Measurements from ENCODE around the gene LMCD1. TPM values are rescaled to one million over a fixed set of nuclear protein-coding genes. Genes with fewer than 3 reads are reported as not detected.

Gene LMCD1
- total and polyA plus RNA-seq, 12 donors = 18.6 to 459 (median 45.7) TPM

- Histone ChIP-seq H3K27ac (peak overlapping the region in 4 of 10 donors; percentile 10 to 49 (median 14)), H3K4me3 (no peak overlapping the region), H3K9me3 (no peaks in the 10 kb centered on the region), H3K4me1 (peaks cover 4 to 89% (median 69%) of the 10 kb centered on the region in 9 donors), H3K36me3 (peaks cover 0 to 46% (median 0%) of the 10 kb centered on the region in 9 donors), H3K27me3 (no peaks in the 10 kb centered on the region)
- DNase-seq (no peak), ATAC-seq (peak in 2 of 8 donors; percentile 33 to 40)
- intact Hi-C loops (cut with DNase I) = no loop called here
- WGBS, 2 donors = 57 to 66% methylated on average over 2 of the region's 2 CpGs
- no peak for TF ChIP-seq CTCF (IDR thresholded peaks at IDR 0.05)
Observed at GRCh38 chr3:8519774-8520448, 18.3 kb downstream of the LMCD1 start.

- ATAC-seq (peak in 1 of 8 donors; percentile 27), DNase-seq (no peak)
- Histone ChIP-seq H3K4me3 (no peak overlapping the region), H3K27ac (peak overlapping the region in 1 of 10 donors; percentile 49), H3K9me3 (no peaks in the 10 kb centered on the region), H3K27me3 (no peaks in the 10 kb centered on the region), H3K4me1 (peaks cover 4 to 89% (median 66%) of the 10 kb centered on the region in 9 donors), H3K36me3 (peaks cover 0 to 41% (median 0%) of the 10 kb centered on the region in 9 donors)
- no peak for TF ChIP-seq CTCF (IDR thresholded peaks at IDR 0.05)
- WGBS, 2 donors = 75 to 78% methylated on average over 9 of the region's 9 CpGs
- intact Hi-C loops (cut with DNase I) = no loop called here
Observed at GRCh38 chr3:8520816-8521403, 19.3 kb downstream of the LMCD1 start.

- 65 to 75% methylated on average over 1 of the region's 1 CpG for WGBS, 2 donors
- no peak for TF ChIP-seq CTCF (IDR thresholded peaks at IDR 0.05)
- peaks cover 0 to 91% (median 50%) of the 10 kb centered on the region in 9 donors for H3K4me1 ChIP-seq
- H3K4me3 ChIP-seq = no peak overlapping the region
- ATAC-seq (no peak), DNase-seq (no peak)
- intact Hi-C loops (cut with DNase I) = no loop called here
- peaks cover 0 to 23% (median 0%) of the 10 kb centered on the region in 9 donors for H3K36me3 ChIP-seq
- H3K27ac ChIP-seq = peak overlapping the region in 2 of 10 donors; percentile 40 to 71
- no peaks in the 10 kb centered on the region for H3K9me3 ChIP-seq
- no peaks in the 10 kb centered on the region for H3K27me3 ChIP-seq
Observed at GRCh38 chr3:8523041-8523440, 21.4 kb downstream of the LMCD1 start.

- Histone ChIP-seq H3K36me3 (peaks cover 0 to 23% (median 0%) of the 10 kb centered on the region in 9 donors), H3K9me3 (no peaks in the 10 kb centered on the region), H3K27ac (peak overlapping the region in 3 of 10 donors; percentile 27 to 71 (median 40)), H3K27me3 (no peaks in the 10 kb centered on the region), H3K4me1 (peaks cover 7 to 91% (median 49%) of the 10 kb centered on the region in 9 donors), H3K4me3 (no peak overlapping the region)
- DNase-seq (no peak), ATAC-seq (peak in 3 of 8 donors; percentile 34 to 49 (median 38))
- 64 to 75% methylated on average over 3 of the region's 3 CpGs for WGBS, 2 donors
- TF ChIP-seq CTCF (IDR thresholded peaks at IDR 0.05) = no peak
- intact Hi-C loops (cut with DNase I) = no loop called here
Observed at GRCh38 chr3:8524249-8524648, 22.6 kb downstream of the LMCD1 start.

All from heart right ventricle (tissue), 16 donors.